Measurements from ENCODE around the gene ATAD3B.
"Not testable (repeated sequence)": the region's sequence is repeated elsewhere in the genome, so short reads cannot be mapped to it uniquely, and the experiment has no call there.

ATAD3B gene

GRCh38 chr1:1455366-1455884 is 16.1 kb upstream of the ATAD3B start:
- TF ChIP-seq, protein P1, sequence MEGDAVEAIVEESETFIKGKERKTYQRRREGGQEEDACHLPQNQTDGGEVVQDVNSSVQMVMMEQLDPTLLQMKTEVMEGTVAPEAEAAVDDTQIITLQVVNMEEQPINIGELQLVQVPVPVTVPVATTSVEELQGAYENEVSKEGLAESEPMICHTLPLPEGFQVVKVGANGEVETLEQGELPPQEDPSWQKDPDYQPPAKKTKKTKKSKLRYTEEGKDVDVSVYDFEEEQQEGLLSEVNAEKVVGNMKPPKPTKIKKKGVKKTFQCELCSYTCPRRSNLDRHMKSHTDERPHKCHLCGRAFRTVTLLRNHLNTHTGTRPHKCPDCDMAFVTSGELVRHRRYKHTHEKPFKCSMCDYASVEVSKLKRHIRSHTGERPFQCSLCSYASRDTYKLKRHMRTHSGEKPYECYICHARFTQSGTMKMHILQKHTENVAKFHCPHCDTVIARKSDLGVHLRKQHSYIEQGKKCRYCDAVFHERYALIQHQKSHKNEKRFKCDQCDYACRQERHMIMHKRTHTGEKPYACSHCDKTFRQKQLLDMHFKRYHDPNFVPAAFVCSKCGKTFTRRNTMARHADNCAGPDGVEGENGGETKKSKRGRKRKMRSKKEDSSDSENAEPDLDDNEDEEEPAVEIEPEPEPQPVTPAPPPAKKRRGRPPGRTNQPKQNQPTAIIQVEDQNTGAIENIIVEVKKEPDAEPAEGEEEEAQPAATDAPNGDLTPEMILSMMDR (IDR thresholded peaks at IDR 0.05; ENCODE audit: low read depth, low read length, missing control alignments), result no peak
- H3K4me3 ChIP-seq (ENCODE audit: low read depth, low read length), result no peak overlapping the region
- DNase-seq (ENCODE audit: low read depth), result no peak

DNA sequence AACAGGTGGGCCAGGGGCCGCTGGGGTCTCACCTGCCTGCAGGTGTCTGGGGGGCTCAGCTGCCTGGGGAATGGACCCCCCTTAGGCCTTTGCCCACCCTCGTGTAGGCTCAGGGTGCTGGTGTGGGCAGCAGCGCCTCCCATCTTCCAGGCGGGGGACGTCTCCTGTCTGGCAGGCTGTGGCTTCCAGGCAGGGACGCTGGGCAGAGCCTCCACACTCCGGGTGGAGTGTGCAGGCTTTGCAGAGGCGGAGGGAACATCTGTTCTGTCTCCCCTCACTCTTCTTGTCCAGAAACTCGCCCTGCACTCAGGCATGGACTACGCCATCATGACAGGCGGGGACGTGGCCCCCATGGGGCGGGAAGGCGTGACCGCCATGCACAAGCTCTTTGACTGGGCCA is 15.6 kb upstream of the ATAD3B start:
- DNase-seq (ENCODE audit: low read depth); H3K4me3 ChIP-seq (ENCODE audit: low read depth, low read length): not testable (repeated sequence)

DNA sequence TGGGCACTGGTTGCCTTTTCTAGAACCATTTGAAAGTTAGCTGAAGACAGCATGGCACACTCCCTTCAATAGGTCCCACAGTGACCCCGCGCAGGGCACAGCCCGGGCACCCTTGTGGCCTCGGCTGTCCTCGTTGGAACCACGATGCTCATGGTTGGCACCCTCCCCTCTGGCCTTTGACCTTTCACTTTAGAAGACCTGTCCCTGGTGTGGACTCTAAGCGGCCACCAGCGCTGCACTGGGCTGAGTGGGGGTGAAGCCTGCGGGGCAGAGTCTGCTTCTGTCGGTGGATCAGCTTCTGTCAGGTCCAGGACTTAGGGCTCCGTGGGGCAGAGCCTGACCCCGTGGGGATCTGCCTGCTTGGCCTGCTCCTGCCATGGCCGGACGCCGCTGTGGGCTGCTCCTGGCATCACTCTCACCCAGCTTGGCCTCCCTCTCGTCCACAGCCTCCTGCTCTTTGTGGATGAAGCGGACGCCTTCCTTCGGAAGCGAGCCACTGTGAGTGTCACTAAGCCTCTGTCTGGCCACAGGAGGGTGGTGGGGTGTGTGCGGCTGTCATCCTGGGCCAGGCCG is 14.8 kb upstream of the ATAD3B start:
- not testable (repeated sequence) for H3K4me3 ChIP-seq (ENCODE audit: low read depth, low read length); DNase-seq (ENCODE audit: low read depth)

- DNase-seq (ENCODE audit: low read depth); H3K4me3 ChIP-seq (ENCODE audit: low read depth, low read length): not testable (repeated sequence)
These were observed 12.4 kb upstream of the ATAD3B start for GRCh38 chr1:1459156-1459555.

DNA sequence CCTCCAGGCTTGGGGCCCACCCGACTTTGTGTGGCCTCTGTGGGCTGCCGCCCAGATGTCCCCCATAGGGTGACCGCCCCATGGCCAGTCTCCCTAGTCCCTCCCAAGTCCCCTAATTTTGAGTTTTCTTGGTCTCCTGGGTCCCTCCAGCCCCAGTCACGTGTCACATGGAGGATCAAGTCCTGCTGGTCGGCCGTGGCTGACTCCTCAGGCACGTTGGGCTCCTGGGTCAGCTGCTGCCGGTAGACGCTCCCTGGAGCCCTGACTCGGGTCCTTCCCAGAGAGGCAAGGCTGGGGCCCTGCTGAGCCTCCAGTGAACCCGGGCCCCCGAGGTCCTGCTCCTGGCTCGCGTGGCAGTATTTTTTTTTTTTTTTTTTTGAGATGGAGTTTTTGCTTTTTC is 11.9 kb upstream of the ATAD3B start:
- not testable (repeated sequence) for H3K4me3 ChIP-seq (ENCODE audit: low read depth, low read length); DNase-seq (ENCODE audit: low read depth)

DNA sequence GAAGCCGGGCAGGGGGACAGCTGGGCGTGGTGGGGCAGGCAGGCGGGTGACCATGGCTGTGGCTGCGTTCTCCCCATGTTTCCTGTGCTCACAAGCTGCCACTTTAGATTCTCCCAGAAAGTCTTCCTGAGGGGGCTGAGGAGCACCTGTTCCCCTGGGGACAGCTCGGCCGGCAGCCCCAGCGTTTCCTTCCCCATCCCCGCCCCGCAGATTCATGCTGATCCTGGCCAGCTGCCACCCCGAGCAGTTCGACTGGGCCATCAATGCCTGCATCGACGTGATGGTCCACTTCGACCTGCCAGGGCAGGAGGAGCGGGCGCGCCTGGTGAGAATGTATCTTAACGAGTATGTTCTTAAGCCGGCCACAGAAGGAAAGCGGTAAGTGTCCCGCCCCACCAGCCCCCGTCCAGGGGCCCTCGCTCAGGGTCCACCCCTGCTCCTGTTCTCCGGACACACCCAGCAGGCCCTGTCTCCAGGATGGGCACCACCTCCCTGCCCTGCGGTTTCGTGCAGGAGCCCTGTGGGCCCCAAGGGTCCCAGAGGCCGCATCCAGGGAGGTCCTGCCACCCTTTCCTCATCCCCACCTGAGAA is 10.9 kb upstream of the ATAD3B start:
- TF ChIP-seq, protein P1 (IDR thresholded peaks at IDR 0.05; ENCODE audit: low read depth, low read length, missing control alignments), result no peak
- H3K4me3 ChIP-seq (ENCODE audit: low read depth, low read length), result no peak overlapping the region
- no peak for DNase-seq (ENCODE audit: low read depth)

DNA sequence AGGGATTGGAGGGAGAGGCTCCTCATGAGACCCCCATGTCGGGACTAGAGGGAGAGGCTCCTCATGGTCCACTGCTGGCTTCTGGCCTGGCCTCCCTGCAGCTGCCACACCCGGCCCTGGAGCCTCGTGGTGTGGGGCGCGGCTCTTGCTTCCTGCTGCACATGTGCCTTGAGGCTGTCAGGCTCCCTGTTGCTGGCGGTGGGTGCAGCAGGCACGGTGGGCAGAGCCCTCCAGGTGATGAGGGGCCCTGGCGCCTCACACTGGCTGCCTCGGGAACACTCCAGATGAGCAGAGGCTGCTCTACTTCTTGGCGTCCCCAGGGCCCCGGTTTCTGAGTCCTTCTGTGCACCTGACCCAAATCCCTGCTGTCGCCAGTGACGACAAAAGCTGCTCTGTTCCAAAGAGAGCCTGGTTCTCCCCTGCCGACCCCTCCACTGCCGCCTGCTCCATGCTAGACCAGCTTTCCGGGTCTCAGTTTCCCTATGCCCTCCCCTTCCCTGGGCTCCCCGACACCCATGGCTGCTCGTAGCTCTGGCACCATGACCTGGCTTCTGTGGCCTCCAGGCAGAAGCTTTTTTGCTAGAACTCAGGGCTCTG is 9.7 kb upstream of the ATAD3B start:
- TF ChIP-seq, protein P1 (IDR thresholded peaks at IDR 0.05; ENCODE audit: low read depth, low read length, missing control alignments), result peak; percentile 17
- no peak for DNase-seq (ENCODE audit: low read depth)
- peak overlapping the region; percentile 56 for H3K4me3 ChIP-seq (ENCODE audit: low read depth, low read length)

DNA sequence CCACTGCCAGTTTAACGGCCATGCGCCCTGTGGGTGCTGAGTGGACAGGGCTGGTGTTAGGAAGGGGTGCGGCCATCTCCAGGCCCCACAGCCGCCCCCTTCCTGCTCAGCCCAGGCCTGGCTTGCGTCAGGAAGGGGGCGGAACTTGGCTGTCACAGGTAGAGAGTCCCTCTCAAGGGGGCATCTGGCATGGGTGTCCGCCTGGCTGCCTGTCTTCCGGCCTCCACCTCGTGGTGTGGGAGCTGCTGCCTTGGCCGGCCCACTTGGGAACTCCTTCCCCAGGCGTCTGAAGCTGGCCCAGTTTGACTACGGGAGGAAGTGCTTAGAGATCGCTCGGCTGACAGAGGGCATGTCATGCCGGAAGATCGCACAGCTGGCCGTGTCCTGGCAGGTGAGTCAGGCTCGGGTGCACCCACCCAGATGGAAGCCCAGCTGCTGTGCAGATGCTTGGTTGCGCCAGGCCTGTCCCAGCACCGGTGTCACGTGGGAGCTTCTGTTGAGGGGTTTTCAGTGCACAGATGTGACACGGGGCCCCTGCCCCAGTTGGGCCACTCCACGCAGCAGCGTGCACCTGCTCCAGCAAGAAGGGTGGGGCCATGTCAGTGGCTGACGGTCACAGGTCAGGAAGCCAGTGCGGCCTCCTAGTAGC is 9.1 kb upstream of the ATAD3B start:
- H3K4me3 ChIP-seq (ENCODE audit: low read depth, low read length), result peak overlapping the region; percentile 56
- TF ChIP-seq, protein P1 (IDR thresholded peaks at IDR 0.05; ENCODE audit: low read depth, low read length, missing control alignments), result no peak
- DNase-seq (ENCODE audit: low read depth), result peak; percentile 40

DNA sequence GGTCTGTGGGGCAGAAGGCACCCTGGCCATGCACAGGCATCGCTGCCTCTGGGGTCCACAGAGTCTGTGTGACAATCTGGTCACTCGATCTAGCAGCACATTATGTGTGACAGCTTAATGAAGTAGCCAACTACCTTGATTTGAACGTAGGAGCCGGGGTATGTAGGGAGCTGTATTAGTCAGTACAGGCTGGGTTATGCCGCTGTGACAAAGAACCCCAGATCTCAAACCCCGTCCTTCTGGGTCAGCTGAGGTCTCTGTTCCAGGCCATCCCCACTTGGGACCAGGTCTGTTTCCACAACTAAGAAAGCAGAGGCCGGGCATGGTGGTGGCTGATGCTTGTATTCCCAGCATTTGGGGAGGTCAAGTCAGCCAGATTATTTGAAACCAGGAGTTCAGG is 8.3 kb upstream of the ATAD3B start:
- no peak for DNase-seq (ENCODE audit: low read depth)
- TF ChIP-seq, protein P1 (IDR thresholded peaks at IDR 0.05; ENCODE audit: low read depth, low read length, missing control alignments), result no peak
- no peak overlapping the region for H3K4me3 ChIP-seq (ENCODE audit: low read depth, low read length)

DNA sequence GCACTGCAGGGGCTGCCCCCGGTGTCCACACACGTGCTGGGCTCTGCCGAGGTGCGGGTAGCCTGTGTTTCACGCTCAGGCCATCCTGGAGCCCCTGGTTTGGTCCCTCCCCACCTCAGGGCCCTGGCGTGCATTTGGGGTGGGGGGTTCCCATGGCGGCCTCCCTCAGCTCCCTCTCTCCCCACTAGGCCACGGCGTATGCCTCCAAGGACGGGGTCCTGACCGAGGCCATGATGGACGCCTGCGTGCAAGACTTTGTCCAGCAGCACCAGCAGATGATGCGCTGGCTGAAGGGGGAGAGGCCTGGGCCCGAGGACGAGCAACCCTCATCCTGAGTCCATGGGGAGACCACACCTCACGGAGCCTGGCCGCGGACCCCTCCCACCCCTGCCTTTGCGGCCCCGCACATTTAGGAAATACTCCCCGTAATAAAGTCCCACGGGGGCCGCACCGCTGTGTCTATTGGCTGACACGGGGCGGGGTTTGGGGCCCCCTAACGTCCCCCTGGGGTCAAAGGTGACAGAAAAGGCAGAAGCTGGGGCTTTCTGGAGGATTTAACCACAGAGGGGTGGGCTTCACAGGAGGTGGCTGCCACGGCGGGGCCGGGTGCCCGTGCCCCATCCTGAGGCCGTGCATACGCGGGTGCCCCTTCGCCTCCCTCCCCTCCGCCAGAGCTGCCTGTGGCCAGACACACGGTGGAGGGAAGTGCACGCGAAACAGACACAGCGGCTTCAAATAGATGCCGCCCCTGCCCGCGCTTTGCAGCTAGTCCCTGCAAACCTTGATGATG is 3.2 kb upstream of the ATAD3B start:
- not testable (repeated sequence) for H3K4me3 ChIP-seq (ENCODE audit: low read depth, low read length); DNase-seq (ENCODE audit: low read depth)
